H9 (cell line): ENCODE data around the gene ANKMY1. TPM values are rescaled to one million over a fixed set of nuclear protein-coding genes. Genes with fewer than 3 reads are reported as not detected.

Experiments
- DNase-seq: peaks from one replicate; pipeline ENCODE4 v3.0.0-alpha.2; 2017
- H2AFZ ChIP-seq: one replicate; pipeline ENCODE4 v1.6.1; 2013; ENCODE audit warnings: mild to moderate bottlenecking, low read length, control low read depth, moderate library complexity
- H2AK5ac ChIP-seq: 2 replicates; pipeline ENCODE4 v1.6.1; 2013; ENCODE audit warnings: low read length, control low read depth, mixed read lengths; ENCODE audit not compliant: insufficient read length
- H2BK120ac ChIP-seq: one replicate; pipeline ENCODE4 v1.6.1; 2013; ENCODE audit warnings: low read depth, mild to moderate bottlenecking, low read length, control low read depth, inconsistent platforms; ENCODE audit not compliant: poor library complexity, severe bottlenecking
- H2BK12ac ChIP-seq: 2 replicates; pipeline ENCODE4 v1.6.1; 2013; ENCODE audit warnings: low read length, control low read depth, mixed read lengths, low read depth; ENCODE audit not compliant: insufficient read length
- H2BK15ac ChIP-seq: 2 replicates; pipeline ENCODE4 v1.6.1; 2013; ENCODE audit warnings: low read depth, low read length, control low read depth
- H2BK20ac ChIP-seq: one replicate; pipeline ENCODE4 v1.6.1; 2013; ENCODE audit warnings: low read depth, mild to moderate bottlenecking, low read length, control low read depth, inconsistent platforms; ENCODE audit not compliant: poor library complexity, severe bottlenecking
- H2BK5ac ChIP-seq: 2 replicates; pipeline ENCODE4 v1.6.1; 2013; ENCODE audit warnings: low read length, control low read depth, mixed read lengths; ENCODE audit not compliant: insufficient read length
- H3K14ac ChIP-seq: 2 replicates; pipeline ENCODE4 v1.6.1; 2013; ENCODE audit warnings: low read length, control low read depth; ENCODE audit not compliant: insufficient read depth
- H3K18ac ChIP-seq: 2 replicates; pipeline ENCODE4 v1.6.1; 2013; ENCODE audit warnings: low read depth, mild to moderate bottlenecking, mixed read lengths, low read length, control low read depth; ENCODE audit not compliant: insufficient read length
- H3K23ac ChIP-seq: 2 replicates; pipeline ENCODE4 v1.6.1; 2013; ENCODE audit warnings: low read length, control low read depth, mixed read lengths, low read depth; ENCODE audit not compliant: insufficient read length
- H3K23me2 ChIP-seq: 2 replicates; pipeline ENCODE4 v1.6.1; 2013; ENCODE audit warnings: low read depth, mild to moderate bottlenecking, mixed read lengths, low read length, control low read depth; ENCODE audit not compliant: insufficient read length, poor library complexity, severe bottlenecking
- H3K27ac ChIP-seq: 2 replicates; pipeline ENCODE4 v1.5.1; 2013; ENCODE audit warnings: low read length, control low read depth, mixed read lengths, low read depth; ENCODE audit not compliant: insufficient read length
- H3K27me3 ChIP-seq: 2 replicates; pipeline ENCODE4 v1.6.1; 2013; ENCODE audit warnings: low read length, control low read depth, inconsistent platforms; ENCODE audit not compliant: insufficient read depth
- H3K4ac ChIP-seq: 2 replicates; pipeline ENCODE4 v1.6.1; 2013; ENCODE audit warnings: low read depth, mild to moderate bottlenecking, control low read depth, inconsistent platforms, low read length, moderate library complexity
- H3K4me1 ChIP-seq: 2 replicates; pipeline ENCODE4 v1.6.1; 2013; ENCODE audit warnings: low read length, control low read depth, inconsistent platforms; ENCODE audit not compliant: insufficient read depth
- H3K4me2 ChIP-seq: 2 replicates; pipeline ENCODE4 v1.6.1; 2013; ENCODE audit warnings: low read length, control low read depth, mixed read lengths; ENCODE audit not compliant: insufficient read length, insufficient read depth
- H3K56ac ChIP-seq: 2 replicates; pipeline ENCODE4 v1.6.1; 2013; ENCODE audit warnings: low read depth, mild to moderate bottlenecking, mixed read lengths, low read length, control low read depth; ENCODE audit not compliant: insufficient read length
- H3K79me1 ChIP-seq: 2 replicates; pipeline ENCODE4 v1.6.1; 2013; ENCODE audit warnings: low read depth, mild to moderate bottlenecking, moderate library complexity, low read length, control low read depth, inconsistent platforms; ENCODE audit not compliant: insufficient read depth, poor library complexity, severe bottlenecking
- H3K79me2 ChIP-seq: 2 replicates; pipeline ENCODE4 v1.6.1; 2013; ENCODE audit warnings: low read length, control low read depth, inconsistent platforms; ENCODE audit not compliant: insufficient read depth
- H3K9ac ChIP-seq: 2 replicates; pipeline ENCODE4 v1.6.1; 2013; ENCODE audit warnings: low read length, control low read depth, mixed read lengths; ENCODE audit not compliant: insufficient read length; ENCODE audit errors: extremely low read depth
- H3K9me3 ChIP-seq: one replicate; pipeline ENCODE4 v1.6.1; 2013; ENCODE audit warnings: low read depth, low read length, inconsistent platforms; ENCODE audit not compliant: control insufficient read depth
- H3T11ph ChIP-seq: one replicate; pipeline ENCODE4 v1.6.1; 2013; ENCODE audit warnings: mild to moderate bottlenecking, low read length, control low read depth, inconsistent platforms
- H4K20me1 ChIP-seq: one replicate; pipeline ENCODE4 v1.6.1; 2013; ENCODE audit not compliant: control insufficient read depth, insufficient read length, insufficient read depth
- H4K5ac ChIP-seq: 2 replicates; pipeline ENCODE4 v1.6.1; 2013; ENCODE audit warnings: low read depth, mild to moderate bottlenecking, mixed read lengths, low read length, control low read depth; ENCODE audit not compliant: insufficient read length
- H4K8ac ChIP-seq: replicated peaks from 2 replicates; pipeline ENCODE4 v1.6.1; 2013; ENCODE audit warnings: low read length, control low read depth, mixed read lengths, low read depth; ENCODE audit not compliant: insufficient read length
- H4K91ac ChIP-seq: 2 replicates; pipeline ENCODE4 v1.6.1; 2013; ENCODE audit warnings: low read depth, mild to moderate bottlenecking, moderate library complexity, mixed read lengths, low read length, control low read depth; ENCODE audit not compliant: insufficient read length
- H3K27ac Mint-ChIP-seq, 3 experiments: 2 replicates in 2 of 3; 3 replicates in 1 of 3; pipeline ENCODE4 v1.8.0; 2020 to 2021; ENCODE audit warnings: mixed read lengths in 3 of 3, mild to moderate bottlenecking in 1 of 3, moderate library complexity in 1 of 3
- H3K27me3 Mint-ChIP-seq: 2 replicates; pipeline ENCODE4 v1.8.0; 2021; ENCODE audit warnings: low read depth, mild to moderate bottlenecking, moderate library complexity, mixed read lengths
- H3K36me3 Mint-ChIP-seq, 3 experiments: 2 replicates in 2 of 3; 3 replicates in 1 of 3; pipeline ENCODE4 v1.8.0; 2020 to 2021; ENCODE audit warnings: low read depth in 3 of 3, mixed read lengths in 3 of 3; ENCODE audit not compliant: insufficient read depth in 1 of 3
- H3K4me1 Mint-ChIP-seq, 2 experiments: 2 replicates each; pipeline ENCODE4 v1.8.0; 2020; ENCODE audit warnings: mixed read lengths in 2 of 2
- H3K4me3 Mint-ChIP-seq, 2 experiments: 2 replicates in 1 of 2; 3 replicates in 1 of 2; pipeline ENCODE4 v1.8.0; 2020 to 2021; ENCODE audit warnings: mild to moderate bottlenecking in 2 of 2, mixed read lengths in 2 of 2, moderate library complexity in 1 of 2
- H3K9me3 Mint-ChIP-seq, 2 experiments: 2 replicates in 1 of 2; 3 replicates in 1 of 2; pipeline ENCODE4 v1.8.0; 2020; ENCODE audit warnings: mild to moderate bottlenecking in 2 of 2, mixed read lengths in 2 of 2, moderate library complexity in 1 of 2
- CTCF ChIP-seq: fragments of 200-600 bp; sonication (generic); conservative IDR thresholded peaks from 3 replicates; pipeline ENCODE4 v1.8.0; 2021; ENCODE audit warnings: antibody characterized with exemption, mild to moderate bottlenecking
- WGBS: extraction: QIAGEN DNeasy Blood & Tissue Kit; methylation state at CpG from one replicate; pipeline ENCODE4 v1.1.7; 2013; ENCODE audit warnings: missing lambda C conversion rate, low lambda C conversion rate, mixed read lengths; ENCODE audit not compliant: insufficient read length; ENCODE audit errors: extremely low coverage; 5-methylcytosine and 5-hydroxymethylcytosine counted together
- total RNA-seq: library from RNA; stranded (reverse); gene quantifications from 2 replicates; pipeline ENCODE4 v1.2.1, GENCODE V29; 2021

The ANKMY1 gene
- total RNA-seq, 1 experiment from 2014 or later = 13.7 TPM

GRCh38 chr2:240482141-240482540 lies 75.6 kb downstream of the ANKMY1 start:
- Histone ChIP-seq H3K9me3 (no peaks in the 10 kb centered on the region), H3K27ac (no peak overlapping the region), H2BK20ac (no peak overlapping the region), H3K23ac (no peak overlapping the region), H3K4me1 (no peaks in the 10 kb centered on the region), H2BK15ac (no peak overlapping the region), H4K5ac (no peak overlapping the region), H2BK5ac (no peak overlapping the region), H3K9ac (no peak overlapping the region), H3K18ac (no peak overlapping the region), H2AFZ (no peak overlapping the region), H2BK12ac (no peak overlapping the region), H3T11ph (no peak overlapping the region), H3K79me2 (no peaks in the 10 kb centered on the region), H3K4me2 (no peak overlapping the region), H2BK120ac (no peak overlapping the region), H2AK5ac (no peak overlapping the region), H3K27me3 (no peaks in the 10 kb centered on the region), H3K79me1 (no peaks in the 10 kb centered on the region), H4K8ac (no peak overlapping the region), H3K56ac (no peak overlapping the region), H3K14ac (no peak overlapping the region; the same call in 1 of the 2 replicates), H4K91ac (no peak overlapping the region), H3K23me2 (no peaks in the 10 kb centered on the region), H4K20me1 (no peaks in the 10 kb centered on the region), H3K4ac (no peak overlapping the region)
- Mint-ChIP-seq H3K27me3 (peaks cover 35% of the 10 kb centered on the region), H3K36me3 (no peaks in the 10 kb centered on the region), H3K4me1 (no peaks in the 10 kb centered on the region), H3K27ac (no peak overlapping the region), H3K4me3 (no peak overlapping the region), H3K9me3 (peaks cover 3 to 6% of the 10 kb centered on the region in 2 experiments; a peak in 4 of 5 replicates)
- no peak for TF ChIP-seq CTCF
- no CpG with 5 or more reads among the region's 11 CpGs for WGBS
- peak; percentile 19 for DNase-seq
